D341Med (cell line): ENCODE measurements around the gene FSTL3.
A peak's percentile ranks its signal among the peaks of the same experiment; 100 is the strongest.
"Not testable (repeated sequence)": the region's sequence is repeated elsewhere in the genome, so short reads cannot be mapped to it uniquely, and the experiment has no call there.

Experiments used
- DNase-seq: peaks from one replicate; pipeline ENCODE4 v3.0.0; 2012; ENCODE audit warnings: low spot score

Gene FSTL3

DNA sequence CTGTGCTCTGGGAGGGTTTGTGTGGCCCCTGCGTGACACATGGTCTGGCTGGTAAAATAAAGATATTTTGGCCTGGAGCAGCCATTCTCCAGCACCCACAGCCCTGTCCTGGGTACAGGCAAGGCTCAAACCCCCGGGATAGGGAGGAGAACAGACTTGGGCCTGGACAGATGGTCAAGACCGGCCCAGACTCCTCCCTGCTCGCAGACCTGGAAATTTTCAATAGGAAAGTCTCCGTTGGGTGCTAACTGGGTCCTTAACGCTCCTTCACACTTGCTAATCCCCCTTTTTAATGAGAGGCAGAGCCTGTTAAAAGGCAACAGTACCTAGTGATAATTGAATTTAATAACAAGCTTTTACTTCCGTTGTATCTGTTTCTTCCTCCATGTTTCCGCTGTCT is 35.1 kb downstream of the FSTL3 start:
- DNase-seq, result no peak

DNA sequence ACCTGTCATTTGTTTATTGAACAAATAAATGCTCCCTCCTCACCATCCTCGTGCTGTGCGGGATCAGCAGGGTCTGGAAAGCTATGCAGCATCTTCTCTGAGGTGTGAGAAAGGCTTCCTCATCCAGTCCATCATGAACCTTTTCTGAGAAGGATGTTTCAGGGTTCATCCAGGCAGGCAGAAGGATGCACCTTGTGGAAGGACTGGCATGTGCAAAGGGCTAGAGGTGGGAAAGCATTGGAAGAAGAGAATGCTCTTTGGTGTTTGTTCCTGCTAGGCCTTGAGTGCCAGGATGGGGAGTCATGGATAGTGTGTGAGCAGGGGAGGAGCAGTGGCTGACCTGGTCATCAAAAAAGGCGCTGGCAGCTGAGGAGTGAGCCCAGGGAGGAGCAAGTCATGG is 39.2 kb downstream of the FSTL3 start:
- no peak for DNase-seq

GRCh38 chr19:718251-718951 is 42.2 kb downstream of the FSTL3 start:
- no peak for DNase-seq

- DNase-seq, result no peak
Measured at GRCh38 chr19:718991-719512, 42.9 kb downstream of the FSTL3 start.

- DNase-seq, result no peak
Measured at GRCh38 chr19:719636-720344, 43.6 kb downstream of the FSTL3 start.

DNA sequence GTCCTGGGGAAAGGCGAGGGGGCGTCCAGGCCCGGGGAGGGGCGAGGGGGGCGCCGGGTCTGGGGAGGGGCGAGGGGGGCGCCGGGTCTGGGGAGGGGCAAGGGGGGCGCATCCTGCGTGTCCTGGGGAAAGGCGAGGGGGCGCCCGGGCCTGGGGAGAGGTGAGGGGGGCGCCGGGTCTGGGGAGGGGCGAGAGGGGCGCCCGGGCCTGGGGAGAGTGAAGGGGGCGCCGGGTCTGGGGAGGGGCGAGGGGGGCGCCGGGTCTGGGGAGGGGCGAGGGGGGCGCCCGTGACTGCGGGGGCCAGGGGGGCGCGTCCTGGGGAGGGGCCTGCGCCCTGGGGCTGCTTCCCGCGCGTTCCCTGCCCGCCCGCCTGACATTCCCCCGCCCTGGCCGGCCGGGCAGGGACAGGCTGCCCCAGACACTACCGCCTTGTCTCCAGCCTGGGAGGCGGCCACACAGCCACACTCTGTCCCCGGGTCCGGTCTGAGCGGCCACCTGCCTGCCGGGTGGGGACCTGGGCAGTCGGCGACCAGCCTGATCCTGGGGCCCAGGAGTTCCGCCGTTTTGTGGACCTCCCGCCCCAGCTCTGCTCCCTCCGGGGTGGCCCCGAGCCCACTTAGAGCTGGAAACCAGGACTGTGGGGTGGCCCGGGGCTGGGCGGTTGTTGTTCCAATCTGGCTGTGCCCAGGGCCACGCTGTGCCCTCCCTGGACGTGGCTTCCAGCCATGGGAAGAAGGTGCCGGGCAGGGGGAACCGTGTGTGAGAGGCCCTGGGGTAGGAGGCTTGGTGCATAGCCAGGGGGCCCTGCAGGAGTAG is 44.4 kb downstream of the FSTL3 start:
- no peak for DNase-seq

GRCh38 chr19:722553-723101 is 46.4 kb downstream of the FSTL3 start:
- DNase-seq, result no peak

DNA sequence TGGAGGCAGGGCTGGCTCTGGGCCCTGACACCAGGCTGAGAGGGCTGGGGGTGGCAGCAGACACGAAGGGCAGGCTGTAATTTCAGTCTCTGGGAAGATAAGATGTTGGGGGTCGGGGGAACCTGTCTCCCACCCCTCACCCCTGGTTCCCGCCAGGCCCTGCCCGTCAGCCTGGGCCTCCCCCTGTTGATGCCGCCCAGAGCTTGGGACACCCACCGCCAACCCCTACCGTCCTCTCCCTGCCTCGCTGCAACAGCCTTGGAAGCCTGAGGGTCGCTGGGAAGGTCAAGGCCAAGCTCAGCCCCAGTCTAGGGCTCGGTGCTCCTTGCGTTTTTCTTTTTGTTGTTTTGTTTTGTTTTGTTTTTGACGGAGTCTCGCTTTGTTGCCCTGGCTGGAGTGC is 47.1 kb downstream of the FSTL3 start:
- no peak for DNase-seq

- no peak for DNase-seq
Measured at GRCh38 chr19:723714-724113, 47.5 kb downstream of the FSTL3 start.

DNA sequence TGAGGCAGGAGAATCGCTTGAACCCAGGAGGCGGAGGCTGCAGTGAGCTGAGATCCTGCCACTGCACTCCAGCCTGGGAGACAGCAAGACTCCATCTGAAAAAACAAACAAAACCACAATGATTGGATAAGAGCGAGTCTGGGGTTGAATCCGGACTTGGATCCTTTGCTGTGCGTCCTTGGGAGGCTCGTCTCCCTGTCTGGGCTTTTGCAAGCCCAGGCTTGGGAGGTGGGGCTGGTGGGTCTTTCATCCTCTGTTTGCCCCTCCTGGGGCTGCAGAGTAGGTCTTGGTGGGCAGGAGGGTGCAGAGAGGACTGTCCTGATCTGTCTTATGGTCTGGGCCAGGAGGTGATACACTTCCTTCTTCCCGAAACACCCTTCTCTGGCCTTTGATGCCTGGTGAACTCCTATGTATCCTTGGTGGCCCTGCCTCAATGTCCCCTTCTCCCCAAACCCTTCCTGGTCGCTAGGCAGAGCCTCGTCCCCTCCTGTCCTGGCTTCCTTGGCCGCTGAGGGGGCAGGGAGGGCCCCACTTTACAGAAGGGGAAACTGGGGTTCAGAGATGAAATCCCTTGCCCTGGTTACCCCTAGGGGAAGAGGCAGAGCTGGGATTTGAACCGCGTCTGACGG is 49.4 kb downstream of the FSTL3 start:
- no peak for DNase-seq

DNA sequence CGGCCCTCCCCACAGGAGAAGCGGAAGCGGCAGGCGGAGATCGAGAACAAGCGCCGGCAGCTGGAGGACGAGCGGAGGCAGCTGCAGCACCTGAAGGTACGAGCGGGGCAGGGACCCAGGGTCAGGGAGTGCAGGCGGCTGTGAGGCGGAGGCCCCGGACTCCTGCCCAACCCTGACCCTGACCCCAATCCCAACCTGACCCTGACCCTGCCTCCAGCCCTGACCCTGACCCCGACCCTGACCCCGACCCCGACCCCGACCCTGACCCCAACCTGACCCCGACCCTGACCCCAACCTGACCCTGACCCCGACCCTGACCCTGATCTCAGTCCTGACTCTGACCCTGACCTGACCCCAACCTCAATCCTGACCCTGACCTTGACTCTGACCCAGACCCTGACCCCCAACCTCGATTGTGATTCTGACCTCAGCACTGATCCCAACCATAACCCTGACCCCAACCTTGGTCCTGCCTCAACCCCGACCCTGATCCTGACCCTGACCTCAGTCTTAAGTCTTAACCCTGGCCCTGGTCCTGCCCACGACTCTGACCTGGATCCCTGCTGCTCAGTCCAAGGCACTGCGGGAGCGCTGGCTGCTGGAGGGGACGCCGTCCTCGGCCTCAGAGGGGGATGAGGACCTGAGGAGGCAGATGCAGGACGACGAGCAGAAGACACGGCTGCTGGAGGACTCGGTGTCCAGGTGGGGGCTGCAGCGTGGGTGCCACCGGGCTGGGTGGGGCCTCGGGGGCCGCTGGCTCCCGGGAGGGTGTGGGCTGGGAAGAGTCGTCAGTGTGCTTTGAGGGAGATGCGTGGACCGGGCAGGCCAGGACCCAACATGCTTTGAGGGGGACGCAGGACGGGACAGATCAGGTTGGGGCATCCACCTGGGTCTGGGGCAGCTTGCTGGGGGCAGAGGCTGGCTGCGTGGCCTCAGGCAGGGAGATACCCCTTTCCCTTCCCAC is 51.1 kb downstream of the FSTL3 start:
- peak; percentile 52 for DNase-seq

- peak; percentile 58 for DNase-seq
Measured at GRCh38 chr19:728011-728410, 51.8 kb downstream of the FSTL3 start.

- DNase-seq, result not testable (repeated sequence)
Measured at GRCh38 chr19:729564-729963, 53.4 kb downstream of the FSTL3 start.

GRCh38 chr19:729965-730668 is 53.9 kb downstream of the FSTL3 start:
- no peak for DNase-seq

DNA sequence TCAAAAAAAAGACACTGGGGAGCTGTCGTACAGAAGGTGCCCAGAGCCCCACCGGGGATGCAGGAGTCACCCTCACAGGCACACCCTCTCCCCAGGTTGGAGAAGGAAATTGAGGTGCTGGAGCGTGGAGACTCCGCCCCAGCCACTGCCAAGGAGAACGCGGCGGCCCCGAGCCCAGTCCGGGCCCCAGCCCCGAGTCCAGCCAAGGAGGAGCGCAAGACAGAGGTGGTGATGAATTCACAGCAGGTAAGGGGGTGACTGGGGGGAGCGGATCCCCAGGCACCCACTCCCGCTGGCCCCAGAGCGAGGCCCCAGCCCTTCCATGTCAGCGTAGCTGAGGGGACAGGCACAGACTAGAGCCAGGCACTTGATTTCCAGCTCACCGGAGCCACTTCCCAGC is 54.8 kb downstream of the FSTL3 start:
- DNase-seq, result no peak

- no peak for DNase-seq
Measured at GRCh38 chr19:732148-733069, 56.2 kb downstream of the FSTL3 start.
